HG02981 (cell line): ENCODE measurements around the gene EIF3K.
A peak's percentile ranks its signal among the peaks of the same experiment; 100 is the strongest.
"Not testable (repeated sequence)": the region's sequence is repeated elsewhere in the genome, so short reads cannot be mapped to it uniquely, and the experiment has no call there.

Experiments
- ATAC-seq: cut with Tn5 transposase; IDR thresholded peaks from one replicate; pipeline ENCODE4 v1.9.1; 2021; ENCODE audit warnings: mild to moderate bottlenecking, moderate library complexity; ENCODE audit not compliant: unreplicated experiment

The EIF3K gene

GRCh38 chr19:38617764-38618589, 1.0 kb upstream of the EIF3K start, which contains the start of gene MAP4K1:
Gene MAP4K1 (minus strand): TSS chr19:38617953. CDS start chr19:38617895, 58 bp downstream.
- peak; percentile 54 for ATAC-seq

- no peak for ATAC-seq
Measured at GRCh38 chr19:38619361-38620174, 580 bp downstream of the EIF3K start.

GRCh38 chr19:38624822-38625221, 5.8 kb downstream of the EIF3K start:
- ATAC-seq, result no peak

GRCh38 chr19:38626401-38626800, 7.4 kb downstream of the EIF3K start:
- no peak for ATAC-seq

GRCh38 chr19:38629568-38629967, 10.6 kb downstream of the EIF3K start:
- ATAC-seq, result no peak

- not testable (repeated sequence) for ATAC-seq
Measured at GRCh38 chr19:38631301-38631700, 12.3 kb downstream of the EIF3K start.

- not testable (repeated sequence) for ATAC-seq
Measured at GRCh38 chr19:38631811-38632475, 13.0 kb downstream of the EIF3K start.

- no peak for ATAC-seq
Measured at GRCh38 chr19:38632476-38633213, 13.7 kb downstream of the EIF3K start.

- no peak for ATAC-seq
Measured at GRCh38 chr19:38634757-38635482, 15.9 kb downstream of the EIF3K start.

GRCh38 chr19:38635483-38636399, 16.8 kb downstream of the EIF3K start:
- ATAC-seq, result no peak

GRCh38 chr19:38638461-38638860, 19.5 kb downstream of the EIF3K start:
- no peak for ATAC-seq

GRCh38 chr19:38639679-38640078, 20.7 kb downstream of the EIF3K start:
- ATAC-seq, result no peak

- ATAC-seq, result no peak
Measured at GRCh38 chr19:38640368-38640767, 21.4 kb downstream of the EIF3K start.

GRCh38 chr19:38642176-38642575, 23.2 kb downstream of the EIF3K start:
- no peak for ATAC-seq

- ATAC-seq, result no peak
Measured at GRCh38 chr19:38644719-38645118, 25.7 kb downstream of the EIF3K start.

- peak; percentile 83 for ATAC-seq
Measured at GRCh38 chr19:38647368-38647965, 28.5 kb downstream of the EIF3K start, which contains the start of gene ACTN4. Gene ACTN4 (plus strand): TSS chr19:38647649. CDS start chr19:38647746, 97 bp downstream.

- ATAC-seq, result no peak
Measured at GRCh38 chr19:38647966-38648768, 29.2 kb downstream of the EIF3K start.
